ENCODE measurements around the gene KRTAP17-1. TPM values are rescaled to one million over a fixed set of nuclear protein-coding genes. Genes with fewer than 3 reads are reported as not detected.

Gene KRTAP17-1
- total and polyA plus RNA-seq, 2 of the 4 experiments (the other 2 are of a cell fraction) = not detected

DNA sequence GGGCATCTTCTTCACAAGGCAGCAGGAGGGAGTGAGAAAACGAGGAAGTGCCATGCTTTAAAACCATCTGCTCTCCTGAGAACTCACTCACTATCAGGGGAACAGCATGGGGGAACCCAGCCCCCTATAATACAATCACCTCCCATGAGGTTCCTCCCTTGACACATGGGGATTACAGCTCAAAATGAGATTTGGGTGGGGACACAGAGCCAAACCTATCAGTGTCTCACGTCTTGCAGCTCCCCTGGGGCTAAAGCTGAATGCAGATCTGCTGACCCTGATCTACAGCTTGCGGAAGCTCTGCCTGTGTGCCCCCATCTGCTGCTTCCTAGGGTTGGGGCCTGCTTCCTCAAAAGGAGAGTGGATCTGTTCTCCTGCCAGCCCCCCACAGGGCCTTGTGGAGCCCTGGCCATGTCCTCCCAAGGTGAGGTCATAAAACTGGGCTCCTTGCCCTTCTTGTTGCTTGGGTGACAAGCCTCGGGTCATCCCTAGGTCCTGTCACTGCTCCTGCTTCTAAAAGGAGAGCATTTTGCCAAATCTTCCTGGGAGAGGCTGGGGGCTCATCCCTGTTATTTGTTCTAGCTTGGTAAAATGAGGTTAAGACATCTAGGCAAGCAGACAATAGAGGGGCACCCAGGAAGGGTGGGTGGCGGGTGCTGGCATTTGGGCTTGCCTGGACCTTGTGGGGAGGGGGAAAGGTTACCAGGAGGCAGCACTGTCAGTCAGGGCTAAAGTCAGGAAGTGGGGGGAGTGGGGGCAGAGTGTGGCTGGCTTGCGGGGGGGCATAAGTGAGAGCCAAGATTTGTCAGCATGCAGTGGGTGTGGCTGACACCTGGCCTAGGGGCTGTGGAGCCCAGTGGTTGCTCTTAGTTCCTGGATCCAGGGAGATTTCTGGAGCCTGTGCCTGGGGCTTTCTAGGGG lies 19.1 kb upstream of the KRTAP17-1 start:
- Histone ChIP-seq H3K79me1 (ENCODE audit: low read depth in 1 of 2, low read length in 2 of 2) (no peaks in the 10 kb centered on the region), H4K20me1 (ENCODE audit: insufficient read depth, low read length) (no peaks in the 10 kb centered on the region), H2BK20ac (ENCODE audit: low read depth, low read length) (no peak overlapping the region), H3K18ac (ENCODE audit: low read depth, low read length) (no peak overlapping the region), H3K14ac (replicated peaks; ENCODE audit: low read depth, low read length) (no peak overlapping the region), H3K4me1 (ENCODE audit: control insufficient read depth, insufficient read depth, low read length) (peaks cover 6% of the 10 kb centered on the region), H3K27ac (ENCODE audit: insufficient read depth, low read length) (no peak overlapping the region), H3K36me3 (ENCODE audit: control insufficient read depth, insufficient read depth, low read length) (no peaks in the 10 kb centered on the region), H2AFZ (replicated peaks; ENCODE audit: low read length, poor library complexity) (no peak overlapping the region), H3K23ac (ENCODE audit: low read depth, low read length) (no peak overlapping the region), H2BK120ac (ENCODE audit: low read depth, low read length) (no peak overlapping the region), H2BK5ac (ENCODE audit: low read depth, low read length, poor library complexity, severe bottlenecking) (no peak overlapping the region), H2AK9ac (replicated peaks; ENCODE audit: low read depth, low read length, poor library complexity) (no peak overlapping the region), H2AK5ac (ENCODE audit: low read depth, low read length) (no peak overlapping the region), H3K4ac (ENCODE audit: low read depth, low read length) (no peak overlapping the region), H4K8ac (ENCODE audit: low read depth in 2 of 2, low read length in 2 of 2) (no peak overlapping the region), H3K56ac (ENCODE audit: extremely low read depth, insufficient read depth, low read length) (no peak overlapping the region), H3K9me3 (ENCODE audit: control insufficient read depth, insufficient read depth, low read length) (no peaks in the 10 kb centered on the region), H3K9ac (ENCODE audit: low read depth, low read length) (no peak overlapping the region), H4K5ac (ENCODE audit: low read depth, low read length) (no peak overlapping the region), H3K27me3 (ENCODE audit: control insufficient read depth, insufficient read depth, low read length) (peaks cover 3% of the 10 kb centered on the region), H2BK15ac (ENCODE audit: low read depth, low read length) (no peak overlapping the region; the same call in 2 of the 3 replicates), H3K4me3 (ENCODE audit: insufficient read depth, low read depth, low read length) (no peak overlapping the region), H3K4me2 (ENCODE audit: low read depth, low read length) (no peak overlapping the region), H3K9me1 (ENCODE audit: insufficient read depth, low read length) (no peaks in the 10 kb centered on the region), H4K91ac (ENCODE audit: insufficient read depth, low read depth, low read length) (no peak overlapping the region)
- WGBS, 2 experiments (ENCODE audit: extremely low coverage in 2 of 2, insufficient read length in 1 of 2) = 82% methylated on average over 2 of the region's 6 CpGs; no CpG with 5 or more reads in 1 of the 2 experiments
- dilution Hi-C loops (cut with HindIII; ENCODE audit: low sequenced_read_pairs, unreplicated experiment) (no loop called here), in situ Hi-C loops (cut with MboI; ENCODE audit: low sequenced_read_pairs) (loop anchor here (5.0 kb wide), 1 partner anchor 328 kb away; no protein-coding TSS in a partner anchor), intact Hi-C loops (cut with micrococcal nuclease) (no loop called here)
- POLR2A ChIA-PET (ENCODE audit: unreplicated experiment) = no interaction called here
- CTCF ChIA-PET = no interaction called here
- DNase-seq = no peak
- BruUV-seq (replicated peaks) = no TSS peak
- ATAC-seq (ENCODE audit: low read depth) = no peak
- TF ChIP-seq, protein P1, sequence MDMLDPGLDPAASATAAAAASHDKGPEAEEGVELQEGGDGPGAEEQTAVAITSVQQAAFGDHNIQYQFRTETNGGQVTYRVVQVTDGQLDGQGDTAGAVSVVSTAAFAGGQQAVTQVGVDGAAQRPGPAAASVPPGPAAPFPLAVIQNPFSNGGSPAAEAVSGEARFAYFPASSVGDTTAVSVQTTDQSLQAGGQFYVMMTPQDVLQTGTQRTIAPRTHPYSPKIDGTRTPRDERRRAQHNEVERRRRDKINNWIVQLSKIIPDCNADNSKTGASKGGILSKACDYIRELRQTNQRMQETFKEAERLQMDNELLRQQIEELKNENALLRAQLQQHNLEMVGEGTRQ (IDR thresholded peaks at IDR 0.05; ENCODE audit: low read depth, low read length) = no peak
- no peak for TF ChIP-seq RCOR1 (IDR thresholded peaks at IDR 0.05; ENCODE audit: insufficient replicate concordance, low read length)
- no peak for TF ChIP-seq BHLHE40 (IDR thresholded peaks at IDR 0.05; ENCODE audit: low read depth, low read length)
- no peak for TF ChIP-seq POLR2A (IDR thresholded peaks at IDR 0.05; ENCODE audit: low read depth, low read length)
- TF ChIP-seq ELK1 (IDR thresholded peaks at IDR 0.05; ENCODE audit: borderline replicate concordance, low read depth, low read length) = no peak
- TF ChIP-seq FOS (IDR thresholded peaks at IDR 0.05; ENCODE audit: low read depth, low read length) = no peak
- no peak for TF ChIP-seq CHD1 (IDR thresholded peaks at IDR 0.05; ENCODE audit: low read depth, low read length)
- TF ChIP-seq, protein P2, sequence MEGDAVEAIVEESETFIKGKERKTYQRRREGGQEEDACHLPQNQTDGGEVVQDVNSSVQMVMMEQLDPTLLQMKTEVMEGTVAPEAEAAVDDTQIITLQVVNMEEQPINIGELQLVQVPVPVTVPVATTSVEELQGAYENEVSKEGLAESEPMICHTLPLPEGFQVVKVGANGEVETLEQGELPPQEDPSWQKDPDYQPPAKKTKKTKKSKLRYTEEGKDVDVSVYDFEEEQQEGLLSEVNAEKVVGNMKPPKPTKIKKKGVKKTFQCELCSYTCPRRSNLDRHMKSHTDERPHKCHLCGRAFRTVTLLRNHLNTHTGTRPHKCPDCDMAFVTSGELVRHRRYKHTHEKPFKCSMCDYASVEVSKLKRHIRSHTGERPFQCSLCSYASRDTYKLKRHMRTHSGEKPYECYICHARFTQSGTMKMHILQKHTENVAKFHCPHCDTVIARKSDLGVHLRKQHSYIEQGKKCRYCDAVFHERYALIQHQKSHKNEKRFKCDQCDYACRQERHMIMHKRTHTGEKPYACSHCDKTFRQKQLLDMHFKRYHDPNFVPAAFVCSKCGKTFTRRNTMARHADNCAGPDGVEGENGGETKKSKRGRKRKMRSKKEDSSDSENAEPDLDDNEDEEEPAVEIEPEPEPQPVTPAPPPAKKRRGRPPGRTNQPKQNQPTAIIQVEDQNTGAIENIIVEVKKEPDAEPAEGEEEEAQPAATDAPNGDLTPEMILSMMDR (conservative IDR thresholded peaks at IDR 0.05; ENCODE audit: low read depth, low read length) = no peak
- no peak for TF ChIP-seq RFX5 (IDR thresholded peaks at IDR 0.05; ENCODE audit: low read depth, low read length)
- no peak for TF ChIP-seq MXI1 (IDR thresholded peaks at IDR 0.05; ENCODE audit: borderline replicate concordance, low read depth, low read length)
- no peak for TF ChIP-seq SMC3 (IDR thresholded peaks at IDR 0.05; ENCODE audit: low read depth, low read length)
- no peak for TF ChIP-seq NFE2L2 (IDR thresholded peaks at IDR 0.05; ENCODE audit: low read depth, low read length)
- TF ChIP-seq MAFK (IDR thresholded peaks at IDR 0.05; ENCODE audit: low read depth, low read length) = no peak
- TF ChIP-seq CEBPB (IDR thresholded peaks at IDR 0.05; ENCODE audit: low read depth, low read length) = no peak
- TF ChIP-seq MAZ (IDR thresholded peaks at IDR 0.05; ENCODE audit: borderline replicate concordance, low read depth, low read length) = no peak
